Fibroblast of the conjunctiva (primary cell): ENCODE measurements around the gene IL18BP.

Experiments used
- DNase-seq: peaks from one replicate; pipeline ENCODE4 v3.0.0-alpha.2; 2010; ENCODE audit warnings: low read depth

IL18BP gene

DNA sequence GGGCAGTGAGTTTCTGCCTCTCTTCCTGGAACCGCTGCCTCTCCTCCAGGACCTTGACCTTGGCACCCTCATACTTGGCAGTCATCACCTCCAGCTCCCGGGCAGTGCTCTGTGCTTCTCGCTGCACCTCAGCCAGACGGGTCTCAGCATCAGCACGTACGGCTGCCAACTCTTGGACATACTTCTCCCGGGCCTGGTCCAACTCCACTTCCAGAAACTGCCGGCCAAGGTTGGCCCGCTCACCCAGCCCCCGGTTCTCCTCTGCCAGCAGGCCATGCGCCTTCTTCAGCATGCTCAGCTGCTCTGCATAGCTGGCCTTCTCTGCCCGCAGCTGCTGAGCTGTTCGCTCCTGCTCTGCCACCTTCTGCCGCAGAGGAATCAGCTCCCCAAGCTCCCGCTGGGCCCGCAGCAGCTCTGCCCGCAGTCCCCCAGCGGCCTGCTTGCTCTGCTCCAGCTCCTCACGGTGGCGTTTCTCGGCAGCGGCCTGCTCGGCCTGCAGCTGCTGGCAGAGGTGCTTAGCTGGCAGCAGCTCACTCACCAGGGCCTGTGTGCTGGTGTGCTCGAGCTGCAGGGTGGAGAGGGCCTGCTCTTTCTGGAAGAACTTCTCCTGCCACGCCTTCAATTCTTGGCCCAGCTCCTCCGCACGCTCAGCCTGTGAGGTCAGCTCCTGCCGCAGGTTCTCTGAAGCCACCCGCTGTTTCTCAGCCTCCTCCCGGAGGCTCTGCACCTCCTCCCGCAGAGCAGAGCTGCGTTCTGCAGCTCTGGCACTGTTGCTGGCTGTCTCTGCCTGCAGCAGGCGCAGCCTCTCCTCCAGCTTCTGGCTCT, 14.4 kb downstream of the IL18BP start:
- peak; percentile 93 for DNase-seq

DNA sequence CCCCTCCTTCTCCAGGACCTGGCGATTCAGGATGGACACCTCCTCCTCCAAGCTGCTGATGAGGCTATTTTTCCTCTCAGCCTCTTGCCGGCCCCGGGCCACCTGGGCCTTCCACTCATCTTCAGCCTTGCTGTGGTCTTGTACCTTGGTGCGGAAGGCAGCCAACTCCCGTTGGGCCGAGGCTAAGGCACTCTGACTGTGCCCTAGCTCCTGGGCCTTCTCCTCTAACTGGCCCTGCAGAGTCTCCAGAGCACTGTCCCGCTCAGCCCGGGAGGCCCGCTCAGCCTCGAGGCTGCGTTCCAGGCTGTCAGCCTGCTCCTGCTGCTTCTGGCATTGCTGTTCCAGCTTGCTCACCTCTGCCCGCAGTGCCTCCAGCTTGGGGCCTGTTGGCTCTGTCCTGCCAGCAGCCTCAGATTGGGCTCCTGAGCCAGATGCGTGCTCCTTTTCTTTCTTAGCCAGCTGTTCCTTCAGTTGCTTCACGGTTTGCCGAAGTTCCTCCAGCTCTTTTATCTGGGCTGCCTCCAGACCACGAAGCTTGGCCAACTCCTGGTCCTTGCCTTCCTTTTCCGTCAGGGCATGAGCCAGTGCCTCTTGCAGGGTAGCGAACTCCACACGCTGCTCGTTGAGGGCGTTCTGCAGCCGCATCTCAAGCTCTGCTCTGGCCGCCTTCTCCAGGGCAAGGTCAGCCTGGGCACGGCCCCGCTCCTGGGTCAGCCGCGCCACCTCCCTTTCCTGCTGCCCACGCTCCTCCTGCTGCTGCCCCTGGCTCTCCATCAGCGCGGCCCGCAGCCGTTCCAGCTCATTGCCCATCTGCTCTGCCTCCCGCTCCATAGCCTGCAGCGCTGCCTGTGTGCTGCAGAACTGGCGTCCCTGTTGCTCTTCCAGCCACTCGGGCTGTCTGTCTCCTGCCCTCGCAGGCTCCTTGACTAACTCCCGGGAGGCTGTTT, 15.3 kb downstream of the IL18BP start:
- no peak for DNase-seq

DNA sequence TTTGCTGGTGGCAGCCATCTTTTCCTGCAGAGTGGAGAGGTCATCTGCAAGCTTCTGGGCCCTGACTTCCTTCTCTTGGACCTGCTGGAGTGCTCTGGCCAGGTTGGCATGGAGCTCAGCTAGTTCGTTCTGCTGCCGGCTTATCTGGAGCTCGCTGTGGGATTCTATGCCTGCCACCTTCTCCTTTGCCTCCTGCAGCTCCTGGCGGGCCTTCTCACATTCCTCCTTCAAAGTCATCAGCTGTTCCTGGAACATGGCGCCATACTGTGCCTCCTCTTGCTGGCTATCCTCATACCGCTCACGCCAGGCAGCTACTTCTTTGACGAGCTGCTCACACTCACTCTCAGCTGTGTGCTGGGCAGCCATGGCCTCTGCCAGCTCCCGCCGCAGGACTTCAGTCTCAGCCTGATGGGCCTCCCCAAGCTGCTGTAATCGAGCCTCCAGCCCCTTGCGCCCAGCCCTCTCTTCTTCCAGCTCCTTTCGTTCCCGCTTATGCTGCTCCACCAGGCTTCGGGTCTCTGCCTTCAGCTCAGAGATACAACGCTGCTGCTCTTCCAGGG, 16.1 kb downstream of the IL18BP start:
- no peak for DNase-seq

DNA sequence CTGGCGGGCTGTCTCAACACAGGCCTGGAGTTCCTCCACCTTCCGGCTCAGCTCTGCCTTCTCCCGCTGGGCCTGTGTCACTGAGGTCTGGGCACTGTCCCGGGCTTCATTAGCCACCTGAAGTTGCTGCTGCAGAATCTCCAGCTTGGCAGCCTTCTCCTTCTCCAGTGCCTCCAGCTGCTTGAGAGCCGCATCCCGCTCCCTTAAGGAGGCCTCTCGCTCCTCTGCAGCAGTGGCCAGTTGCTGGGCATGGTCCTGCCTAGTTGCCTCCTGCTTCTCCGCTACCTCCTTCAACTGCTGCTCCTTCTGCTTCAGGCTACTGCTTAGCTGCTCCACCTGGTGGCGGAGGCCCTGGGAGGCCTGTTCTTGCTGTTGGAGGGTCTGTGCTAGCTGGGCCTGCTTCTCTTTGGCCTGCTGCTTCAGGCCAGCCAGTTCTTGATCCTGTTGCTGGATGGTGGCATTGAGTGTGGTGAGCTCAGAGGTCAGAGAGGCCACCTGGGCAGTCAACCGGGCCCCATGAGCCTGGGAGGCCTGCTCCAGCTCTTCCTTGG, 16.9 kb downstream of the IL18BP start:
- DNase-seq = no peak

DNA sequence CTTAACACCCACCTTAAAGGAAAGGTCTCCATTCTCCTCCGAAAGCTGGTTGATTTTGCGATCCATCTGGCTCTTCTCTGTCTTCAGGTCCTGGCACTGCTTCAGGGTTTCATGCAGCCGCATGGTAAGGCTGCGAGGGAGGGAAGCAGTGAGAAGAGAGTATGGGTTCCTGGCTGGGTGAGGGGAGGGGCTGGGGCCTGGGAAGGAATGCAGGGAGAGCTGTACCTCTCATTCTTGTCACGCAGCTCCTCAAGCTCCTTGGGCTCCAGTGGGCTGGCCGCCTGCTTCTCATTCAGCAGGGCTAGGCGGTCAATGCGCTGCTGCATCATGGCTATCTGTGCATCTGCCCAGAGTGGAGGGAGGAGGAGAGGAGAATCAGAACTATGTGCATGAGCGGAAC, 19.5 kb downstream of the IL18BP start:
- DNase-seq = no peak

DNA sequence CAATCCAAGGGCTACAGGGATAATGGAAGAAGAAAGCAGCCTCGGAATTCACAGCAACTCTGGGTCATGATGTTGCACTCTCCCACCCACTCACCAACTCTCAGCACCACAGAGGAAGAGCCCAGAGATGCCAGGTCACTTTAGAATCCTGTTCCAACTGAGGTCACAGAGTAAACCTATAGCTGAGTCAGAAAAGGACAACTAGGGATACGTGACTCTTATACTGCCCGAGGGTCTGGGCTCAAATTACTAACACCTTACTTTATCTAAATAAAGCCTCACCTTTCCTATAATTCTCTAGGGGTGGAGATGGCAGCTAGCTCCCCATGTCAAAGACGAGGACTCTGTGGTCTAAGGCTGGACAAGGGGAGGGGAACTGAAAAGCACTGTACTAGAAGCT, 24.6 kb downstream of the IL18BP start:
- no peak for DNase-seq

DNA sequence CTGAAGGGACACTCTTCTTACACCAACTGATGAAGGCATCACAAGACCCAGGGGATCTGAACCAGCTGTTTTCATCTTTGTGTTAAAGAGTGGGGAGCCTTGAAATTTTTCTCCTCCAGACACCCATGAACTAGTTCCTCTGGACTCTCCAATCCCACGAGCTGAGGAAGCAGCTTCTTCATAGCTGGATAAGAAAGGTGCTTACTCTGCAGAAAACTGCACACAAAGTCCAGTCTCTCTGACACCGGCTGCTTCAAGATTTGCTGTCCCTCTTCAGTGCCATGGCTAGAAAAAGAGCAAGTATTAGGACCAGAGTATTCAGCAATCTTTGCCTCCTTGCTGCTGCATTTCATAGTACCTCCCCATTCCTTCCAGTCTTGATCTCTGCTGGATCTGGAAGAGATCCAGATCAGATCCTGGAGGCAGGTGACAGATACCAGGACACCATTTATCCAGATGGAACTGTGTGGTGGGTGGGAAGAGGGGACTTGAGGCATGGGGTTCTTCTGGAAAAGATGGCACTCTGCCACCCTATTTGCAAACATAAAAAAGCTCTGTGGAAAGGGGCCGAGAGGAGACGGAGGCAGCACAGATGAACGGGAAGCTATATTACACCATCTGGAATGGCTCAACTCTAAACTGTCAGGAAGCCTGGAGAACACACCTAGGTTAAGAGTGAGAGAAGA, 25.5 kb downstream of the IL18BP start:
- no peak for DNase-seq

DNA sequence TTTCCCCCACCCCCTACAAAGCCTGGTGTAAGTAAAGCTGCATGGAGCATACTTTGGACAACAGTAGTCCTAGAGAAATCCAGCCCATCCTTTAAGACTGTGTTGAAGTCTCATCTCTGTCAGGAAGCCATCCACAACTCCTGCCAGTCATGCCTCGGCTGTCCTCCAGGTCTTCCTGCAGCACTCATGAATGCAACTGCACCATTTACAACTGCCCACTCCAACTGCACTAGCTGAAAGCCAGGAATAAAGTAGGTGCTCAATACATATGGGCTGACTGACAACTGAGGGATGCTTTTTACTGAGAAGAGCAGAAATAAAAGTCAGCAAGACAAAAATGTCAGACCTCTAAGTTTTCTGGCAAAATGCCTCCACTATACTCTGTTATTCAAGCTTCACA, 27.4 kb downstream of the IL18BP start:
- no peak for DNase-seq

DNA sequence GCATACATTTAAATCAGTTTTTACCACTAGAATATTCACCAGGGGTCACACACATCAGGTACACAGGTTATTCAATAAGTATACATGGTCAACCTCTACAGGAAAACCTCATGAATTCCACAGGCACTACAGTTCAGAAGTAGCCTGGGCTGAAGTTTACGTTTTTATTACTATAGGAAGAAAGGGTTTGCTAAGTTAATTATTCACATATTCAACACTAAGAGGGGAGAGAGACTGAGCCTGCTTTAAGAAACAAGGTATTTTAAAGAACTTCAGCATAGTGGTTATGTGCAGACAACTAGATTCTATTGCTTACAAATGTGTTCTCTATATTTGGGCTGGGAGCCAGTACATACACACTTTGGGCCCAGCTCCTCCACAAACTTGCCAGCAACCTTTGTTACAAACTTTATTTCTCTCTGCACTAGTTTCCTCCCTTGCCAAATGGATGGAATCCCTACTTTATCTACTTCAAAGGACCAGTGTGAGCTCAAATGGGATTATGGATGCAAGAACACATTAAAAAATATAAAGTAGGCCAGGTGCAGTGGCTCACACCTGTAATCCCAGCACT, 31.9 kb downstream of the IL18BP start:
- DNase-seq = no peak

DNA sequence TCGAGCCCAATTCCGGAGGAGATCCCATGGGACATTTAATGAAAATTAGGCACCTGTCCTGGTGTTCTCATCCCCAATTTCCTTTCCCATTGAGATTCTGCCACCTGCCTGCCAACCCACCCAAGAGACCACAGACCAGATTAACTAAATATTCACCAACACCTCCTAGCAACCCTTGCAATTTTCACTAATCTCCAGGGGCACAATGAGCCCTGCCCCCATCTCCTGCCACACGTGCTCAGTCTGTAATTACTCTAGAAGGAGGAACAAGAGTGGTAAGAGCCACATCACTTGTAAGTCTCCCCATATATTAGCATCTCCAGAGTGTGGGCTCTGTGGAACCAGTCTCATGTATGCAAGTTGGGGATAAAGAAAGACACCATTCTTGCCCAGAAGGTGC, 38.0 kb downstream of the IL18BP start:
- DNase-seq = no peak

DNA sequence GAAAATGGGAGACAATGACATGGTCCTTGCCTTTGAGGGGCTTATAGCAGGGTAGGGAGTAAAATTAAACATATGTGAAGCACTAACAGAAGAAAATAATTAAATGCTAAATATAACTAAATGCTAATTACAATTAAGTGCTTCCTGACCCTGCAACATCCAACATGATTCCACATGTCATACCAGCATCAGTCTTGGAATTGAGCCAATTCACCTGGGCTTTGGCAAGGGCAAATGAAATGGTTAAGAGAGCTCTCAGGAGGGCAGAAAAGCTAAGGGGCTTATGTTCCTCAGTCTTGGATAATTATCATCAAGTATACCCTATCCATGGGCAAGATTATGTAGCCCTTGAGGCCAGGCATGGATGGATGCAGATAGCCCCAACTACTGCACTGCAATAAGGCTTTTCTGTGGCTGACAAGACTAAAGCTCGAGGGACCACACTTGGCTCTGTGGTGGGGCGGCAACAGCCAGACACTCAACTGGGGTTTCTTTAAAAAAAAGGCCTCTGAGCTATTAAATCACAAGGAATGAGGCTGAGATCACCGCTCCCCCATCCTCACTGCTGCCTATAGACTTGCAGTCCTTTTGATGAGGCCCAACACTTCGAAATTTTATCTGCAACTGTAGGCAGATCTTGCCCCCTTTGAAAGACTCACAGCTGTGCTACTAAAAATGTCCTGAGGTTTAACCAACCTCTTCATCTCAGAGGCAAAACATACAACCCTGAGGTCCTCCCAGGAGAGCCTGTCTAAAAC, 39.0 kb downstream of the IL18BP start:
- DNase-seq = no peak

DNA sequence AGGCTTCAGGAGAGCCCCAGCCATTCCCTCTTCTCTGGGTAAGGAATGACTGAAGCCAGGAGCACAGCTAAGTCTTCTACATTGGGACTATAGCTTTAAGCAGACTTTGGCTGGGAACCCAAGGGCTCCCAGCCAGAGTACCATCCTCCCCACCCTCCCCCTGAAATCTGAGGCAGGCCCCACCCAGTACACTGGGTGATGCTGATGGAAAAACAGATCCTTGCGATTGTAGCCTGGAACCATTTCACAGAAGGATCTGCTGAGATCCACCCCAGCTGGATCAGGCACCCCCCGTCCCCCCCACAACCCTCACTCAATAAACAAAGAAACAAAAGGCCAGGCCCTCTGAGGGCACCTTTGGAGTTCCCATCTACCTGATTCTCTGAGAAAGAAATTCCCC, 39.8 kb downstream of the IL18BP start:
- DNase-seq = peak; percentile 82

DNA sequence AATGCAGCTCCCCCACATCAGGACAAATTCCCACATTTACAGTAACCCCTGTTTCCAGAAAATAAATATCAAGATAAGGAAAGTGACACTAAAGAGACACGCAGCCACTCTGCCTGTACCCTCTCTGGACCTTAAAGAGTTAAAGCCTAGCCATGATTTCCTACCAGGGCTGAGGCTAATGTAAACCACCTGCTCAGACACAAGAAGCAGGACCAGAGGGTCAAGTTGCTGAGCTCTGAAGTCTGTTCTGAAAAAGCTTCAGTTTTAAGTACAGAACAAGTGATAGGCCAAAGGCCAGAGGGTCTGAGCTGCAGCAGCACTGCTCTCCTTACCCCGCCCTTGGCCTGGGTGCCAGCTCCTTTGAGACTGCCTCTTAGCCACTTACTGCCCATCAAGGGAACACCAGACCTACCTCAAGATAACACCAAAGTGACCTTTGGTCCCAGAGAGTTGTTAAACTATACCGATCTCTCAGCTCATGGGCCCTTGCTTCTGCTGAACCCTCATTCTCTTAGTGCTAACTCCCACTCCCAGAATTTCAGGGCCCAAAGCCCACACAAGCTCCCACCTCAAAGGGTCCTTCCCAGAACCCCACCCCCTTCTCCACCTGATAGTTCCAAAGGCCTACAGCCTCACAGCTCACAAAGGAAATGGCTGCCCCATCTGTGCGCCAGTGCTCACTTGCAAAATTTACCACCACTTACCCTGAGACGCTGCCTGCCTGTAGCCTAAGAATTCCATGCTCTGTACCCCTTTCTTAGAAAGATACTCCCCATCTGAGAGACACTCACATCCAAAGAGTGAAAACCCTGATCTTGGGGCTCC, 40.5 kb downstream of the IL18BP start:
- peak; percentile 79 for DNase-seq

DNA sequence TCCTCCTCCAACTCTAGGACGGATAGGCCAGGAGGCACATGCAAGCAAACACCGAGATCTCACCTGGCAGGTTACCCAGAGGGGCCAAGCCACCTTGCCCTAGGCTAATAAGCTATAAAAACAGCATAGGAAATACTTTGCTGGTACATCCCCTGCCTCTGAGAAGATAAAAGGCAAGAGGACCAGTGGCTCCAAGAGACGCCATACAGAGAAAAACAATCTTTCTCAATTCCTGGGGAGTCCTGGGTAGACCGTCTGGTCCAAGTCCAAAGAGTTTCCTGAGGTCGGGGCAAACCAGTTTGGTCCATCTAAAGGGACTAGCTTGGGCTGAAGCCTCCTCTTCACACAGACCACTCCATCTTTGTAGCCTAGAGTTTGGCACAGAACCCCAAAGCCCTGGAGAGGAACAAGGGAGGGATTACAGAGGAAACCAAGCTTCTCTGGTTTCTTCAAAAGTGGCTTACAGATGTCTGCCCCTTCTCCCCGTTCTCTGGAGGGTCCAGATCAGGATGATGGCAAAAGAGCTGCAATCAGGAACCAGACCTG, 41.2 kb downstream of the IL18BP start:
- no peak for DNase-seq

DNA sequence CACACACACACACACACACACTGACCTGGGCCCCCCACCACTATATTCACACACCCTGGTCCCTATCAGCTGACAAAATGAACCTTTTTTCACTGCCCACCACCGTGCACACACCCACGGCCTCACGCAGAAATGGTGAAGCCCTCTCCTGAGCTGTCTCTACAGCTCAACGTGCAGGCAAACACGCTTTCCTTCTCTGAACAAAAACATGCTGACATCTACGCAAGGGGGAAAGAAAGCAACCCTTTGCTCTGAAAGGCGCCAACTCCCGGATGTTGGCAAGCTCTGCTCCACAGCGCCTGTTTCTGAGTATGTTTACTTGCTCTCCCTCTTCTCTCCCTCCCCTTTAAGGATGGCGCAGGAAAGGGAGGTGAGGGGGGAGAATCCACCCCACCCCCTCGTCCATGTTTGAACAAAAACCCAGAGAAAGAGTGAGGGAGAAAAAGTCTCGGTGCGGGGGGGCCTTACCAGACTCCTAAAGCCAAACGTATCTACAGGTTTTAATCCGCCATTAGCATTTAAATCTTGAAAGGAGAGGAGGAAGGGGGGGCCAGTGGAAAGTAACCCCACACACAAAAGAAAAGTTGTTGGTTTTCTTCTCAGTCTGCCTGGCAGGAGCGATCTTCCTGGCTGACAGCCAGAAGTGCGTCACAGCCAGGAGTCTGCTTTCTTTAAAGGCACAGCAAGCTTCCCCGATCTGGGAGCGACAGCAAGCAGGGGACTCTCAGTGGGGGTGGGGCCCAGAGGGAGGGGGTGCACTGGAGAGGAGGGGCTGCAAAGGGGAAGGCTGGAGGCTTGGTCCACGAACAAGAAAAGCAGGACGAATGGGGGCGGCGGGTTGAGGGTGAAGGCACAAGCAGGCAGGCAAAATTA, 42.0 kb downstream of the IL18BP start:
- DNase-seq = peak; percentile 92

DNA sequence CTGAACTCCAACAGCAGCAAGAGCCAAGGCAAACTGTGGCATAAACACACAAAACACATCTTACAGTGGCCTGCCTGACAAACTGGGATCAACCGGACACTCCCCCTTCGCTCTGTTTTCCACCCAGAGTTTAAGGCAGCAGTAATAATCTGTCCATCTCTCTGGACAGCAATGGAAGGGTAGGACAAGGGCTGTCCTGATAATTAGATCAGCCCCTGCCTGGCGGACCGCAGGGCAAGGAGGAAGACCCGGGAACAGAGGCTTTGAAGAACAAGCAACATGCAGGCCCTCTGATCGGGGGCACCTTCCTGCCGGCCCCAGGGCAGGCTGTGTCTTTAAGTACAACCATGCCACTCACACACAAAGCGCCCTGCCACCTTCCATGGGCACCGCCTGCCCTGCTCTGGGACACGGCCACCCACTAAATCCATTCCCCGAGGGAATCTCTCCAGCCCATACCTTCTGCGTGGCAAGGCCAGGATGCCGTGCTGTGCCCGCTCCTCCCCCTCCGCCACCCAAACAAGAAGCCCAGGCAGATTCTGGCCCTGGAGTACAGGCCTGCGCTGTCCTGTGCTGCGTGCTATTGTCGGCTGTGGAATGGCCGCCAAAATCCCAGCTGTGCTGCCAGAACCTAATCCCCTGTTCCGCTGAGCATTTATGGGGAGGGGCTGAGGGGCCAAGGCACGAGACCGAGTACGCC, 42.8 kb downstream of the IL18BP start:
- peak; percentile 57 for DNase-seq

DNA sequence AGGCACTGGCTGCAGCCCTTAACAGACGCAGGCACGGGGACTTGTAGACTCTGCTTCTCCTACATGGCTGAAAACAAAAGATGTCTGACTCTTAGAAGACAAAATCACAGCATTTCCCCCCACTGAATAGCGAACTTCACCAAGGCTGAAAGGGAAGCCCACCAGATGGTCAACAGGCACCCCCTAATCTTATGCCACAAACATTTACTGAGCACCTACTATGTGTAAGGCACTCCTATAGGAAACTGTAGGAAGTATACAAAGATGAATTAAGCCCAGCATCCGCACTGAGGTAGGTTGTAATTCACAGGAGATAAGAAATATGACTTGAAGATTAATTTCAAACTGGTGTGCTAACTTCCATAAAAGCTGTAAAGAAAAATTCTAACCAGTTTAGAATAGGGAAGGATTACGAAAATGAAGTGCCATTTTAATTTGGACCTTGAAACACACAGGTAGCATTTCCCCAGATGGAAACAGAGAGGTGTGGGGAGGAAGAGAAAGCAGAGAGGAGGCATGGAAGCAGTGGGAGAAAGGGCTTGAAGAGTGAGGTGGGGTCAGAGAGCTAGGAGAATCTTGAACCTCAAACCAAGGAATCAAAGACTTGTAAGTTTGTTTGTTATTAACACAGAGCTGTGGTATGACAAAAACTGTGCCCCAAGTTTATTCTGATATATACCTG, 43.5 kb downstream of the IL18BP start:
- DNase-seq = no peak
